ENCODE data around the gene GRN. TPM values are rescaled to one million over a fixed set of nuclear protein-coding genes. Genes with fewer than 3 reads are reported as not detected.

The GRN gene
- 100 to 1,000 TPM in 11 of 12 donors, not detected in 1; 147 to 278 (median 178) TPM for polyA plus RNA-seq (ENCODE audit: insufficient read length in 12 of 12)
- long read RNA-seq, donor 1, transcript GRN-201 (13 exons, 2,342 nt): major isoform, 133 of 478 reads
- long read RNA-seq, donor 1, partial matches to known transcripts: 327 of 478 reads
- long read RNA-seq, donor 1, other reads (novel, unspliced or antisense): 15 of 478 reads
- long read RNA-seq, donor 2, transcript GRN-201 (13 exons, 2,342 nt): major isoform, 73 of 147 reads
- long read RNA-seq, donor 2, partial matches to known transcripts: 67 of 147 reads
- long read RNA-seq, donor 2, other reads (novel, unspliced or antisense): 7 of 147 reads
- long read RNA-seq, donor 3, transcript GRN-201 (13 exons, 2,342 nt): major isoform, 29 of 50 reads
- long read RNA-seq, donor 3, partial matches to known transcripts: 20 of 50 reads
- long read RNA-seq, donor 3, other reads (novel, unspliced or antisense): 0 of 50 reads
- long read RNA-seq, donor 4, transcript GRN-201 (13 exons, 2,342 nt): major isoform, 14 of 39 reads
- long read RNA-seq, donor 4, partial matches to known transcripts: 23 of 39 reads
- long read RNA-seq, donor 4, other reads (novel, unspliced or antisense): 0 of 39 reads
- long read RNA-seq, donor 5, transcript GRN-201 (13 exons, 2,342 nt): major isoform, 49 of 82 reads
- long read RNA-seq, donor 5, partial matches to known transcripts: 33 of 82 reads
- long read RNA-seq, donor 5, other reads (novel, unspliced or antisense): 0 of 82 reads
- long read RNA-seq, donor 6, transcript GRN-201 (13 exons, 2,342 nt): major isoform, 25 of 62 reads
- long read RNA-seq, donor 6, partial matches to known transcripts: 35 of 62 reads
- long read RNA-seq, donor 6, other reads (novel, unspliced or antisense): 0 of 62 reads
- long read RNA-seq, donor 7, transcript GRN-201 (13 exons, 2,342 nt): major isoform, 36 of 73 reads
- long read RNA-seq, donor 7, partial matches to known transcripts: 36 of 73 reads
- long read RNA-seq, donor 7, other reads (novel, unspliced or antisense): 0 of 73 reads
- long read RNA-seq, donor 8, transcript GRN-201 (13 exons, 2,342 nt): major isoform, 58 of 83 reads
- long read RNA-seq, donor 8, partial matches to known transcripts: 23 of 83 reads
- long read RNA-seq, donor 8, other reads (novel, unspliced or antisense): 0 of 83 reads
- long read RNA-seq, donor 9, transcript GRN-201 (13 exons, 2,342 nt): major isoform, 25 of 36 reads
- long read RNA-seq, donor 9, partial matches to known transcripts: 11 of 36 reads
- long read RNA-seq, donor 9, other reads (novel, unspliced or antisense): 0 of 36 reads
- long read RNA-seq, donor 10, transcript GRN-201 (13 exons, 2,342 nt): major isoform, 48 of 91 reads
- long read RNA-seq, donor 10, partial matches to known transcripts: 35 of 91 reads
- long read RNA-seq, donor 10, other reads (novel, unspliced or antisense): 6 of 91 reads
- long read RNA-seq, donor 11, transcript GRN-201 (13 exons, 2,342 nt): major isoform, 53 of 99 reads
- long read RNA-seq, donor 11, partial matches to known transcripts: 44 of 99 reads
- long read RNA-seq, donor 11, other reads (novel, unspliced or antisense): 0 of 99 reads

DNA sequence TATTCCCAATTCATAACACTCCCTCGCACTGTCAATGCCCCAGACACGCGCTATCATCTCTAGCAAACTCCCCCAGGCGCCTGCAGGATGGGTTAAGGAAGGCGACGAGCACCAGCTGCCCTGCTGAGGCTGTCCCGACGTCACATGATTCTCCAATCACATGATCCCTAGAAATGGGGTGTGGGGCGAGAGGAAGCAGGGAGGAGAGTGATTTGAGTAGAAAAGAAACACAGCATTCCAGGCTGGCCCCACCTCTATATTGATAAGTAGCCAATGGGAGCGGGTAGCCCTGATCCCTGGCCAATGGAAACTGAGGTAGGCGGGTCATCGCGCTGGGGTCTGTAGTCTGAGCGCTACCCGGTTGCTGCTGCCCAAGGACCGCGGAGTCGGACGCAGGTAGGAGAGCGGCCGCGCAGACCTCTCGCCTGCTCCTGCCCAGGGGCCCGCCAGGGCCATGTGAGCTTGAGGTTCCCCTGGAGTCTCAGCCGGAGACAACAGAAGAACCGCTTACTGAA, at the start of gene GRN:
TSS of gene GRN (plus strand) at position 364 of the 515 bp plus-strand sequence. CDS start 3,863 bp downstream, outside the sequence.
- DNase-seq: peak; percentile 98

DNA sequence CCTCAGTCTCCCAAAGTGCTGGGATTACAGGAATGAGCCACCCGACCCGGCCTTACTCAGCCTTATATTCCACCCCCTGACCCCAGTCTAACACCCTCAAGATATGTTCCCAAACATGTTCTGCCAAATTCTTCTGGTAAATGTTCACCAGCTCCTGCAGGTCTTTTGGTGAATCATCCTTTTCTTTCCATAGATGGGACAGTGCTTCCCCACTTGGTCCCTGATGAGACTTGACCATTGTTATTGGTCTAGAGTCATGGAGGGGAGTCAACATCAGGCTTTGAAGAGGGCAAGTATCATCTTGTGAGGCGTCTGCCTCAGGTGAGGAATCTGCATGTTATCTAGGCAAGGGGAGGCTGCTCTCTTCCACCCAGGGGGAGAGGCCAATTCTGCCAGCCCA, 47.1 kb upstream of the GRN start:
- DNase-seq: no peak

DNA sequence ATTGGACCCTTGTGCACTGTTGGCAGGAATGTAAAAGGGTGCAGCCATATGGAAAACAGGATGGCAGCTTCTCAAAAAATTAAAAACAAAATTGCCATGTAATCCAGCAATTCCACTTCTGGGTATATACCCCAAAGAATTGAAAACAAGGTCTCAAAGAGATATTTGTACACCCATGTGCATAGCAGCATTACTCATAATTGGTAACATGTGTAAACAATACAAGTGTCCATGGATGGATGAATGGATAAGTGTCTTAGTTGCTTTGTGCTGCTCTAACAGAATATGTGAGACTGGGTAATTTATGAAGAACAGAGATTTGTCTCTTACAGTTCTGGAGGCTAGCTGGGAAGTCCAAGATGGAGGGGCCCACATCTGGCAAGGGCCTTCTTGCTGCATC, 40.5 kb upstream of the GRN start:
- DNase-seq: no peak

DNA sequence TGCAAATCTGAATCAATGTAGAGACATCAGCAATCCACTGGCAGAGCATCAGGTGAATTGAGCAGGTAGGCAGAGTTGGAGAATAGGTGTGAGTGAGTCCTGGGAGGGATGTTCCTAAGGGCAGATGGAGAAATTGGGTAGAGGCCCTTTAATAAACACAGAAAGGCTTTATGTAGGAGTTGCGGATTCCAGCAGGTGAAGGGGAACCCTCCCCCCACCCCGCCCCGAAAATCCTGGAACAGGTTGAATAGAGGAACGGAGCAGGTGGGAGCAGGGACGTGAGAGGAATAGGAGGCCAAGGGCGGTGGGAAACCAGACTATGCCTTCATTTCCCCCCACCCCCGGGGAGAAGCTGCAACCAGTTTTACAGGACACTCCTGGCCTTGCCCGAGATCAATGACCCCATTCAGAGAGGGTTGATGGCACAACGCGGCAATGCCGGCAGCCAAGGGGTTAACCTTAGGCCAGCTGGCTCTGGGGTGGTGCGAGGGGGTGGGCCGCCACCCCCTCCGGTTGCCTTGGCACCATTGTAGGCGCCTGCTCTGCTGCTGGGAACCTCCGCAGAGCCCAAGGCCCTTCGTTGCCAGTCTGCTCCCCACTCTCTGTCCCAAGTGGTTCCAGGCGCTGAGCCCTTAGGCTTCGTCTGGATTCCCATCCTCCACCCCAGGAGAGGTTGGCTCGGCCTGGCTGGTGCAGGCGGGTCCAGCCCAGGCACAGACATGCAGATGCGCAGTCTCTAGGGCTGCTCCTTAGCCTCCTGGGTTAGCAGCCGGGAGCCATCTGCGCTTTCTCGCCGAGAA, 37.5 kb upstream of the GRN start:
- DNase-seq: no peak

DNA sequence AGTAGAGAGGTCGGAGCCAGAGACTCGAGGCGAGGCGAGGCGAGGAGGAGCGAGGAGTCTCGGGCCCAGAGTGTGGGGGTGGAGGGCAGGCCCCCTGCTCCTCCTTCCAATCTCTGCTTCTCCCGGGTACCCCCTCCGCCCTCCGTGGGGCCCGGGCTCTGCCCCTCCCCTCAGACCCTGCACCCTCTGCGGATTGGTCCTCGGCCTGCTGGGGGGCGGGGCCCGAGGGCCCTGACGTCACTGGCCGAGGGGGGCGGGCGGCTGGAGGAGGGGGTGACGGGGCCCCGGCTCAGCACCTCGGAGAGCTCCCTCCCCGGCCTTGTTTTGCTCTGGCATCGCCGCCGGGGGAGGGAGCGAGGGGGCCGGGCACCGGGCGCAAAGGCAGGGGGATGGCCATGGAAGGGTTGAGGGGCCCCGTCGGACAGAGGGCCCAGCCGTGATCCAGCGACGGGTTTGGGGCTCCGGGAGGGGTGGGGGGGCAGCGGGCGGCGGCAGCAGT, 36.7 kb upstream of the GRN start, which contains the start of gene RUNDC3A:
TSS of gene RUNDC3A (plus strand) at position 282 of the 499 bp plus-strand sequence. CDS start 232 bp downstream, outside the sequence.
- DNase-seq: peak; percentile 92

DNA sequence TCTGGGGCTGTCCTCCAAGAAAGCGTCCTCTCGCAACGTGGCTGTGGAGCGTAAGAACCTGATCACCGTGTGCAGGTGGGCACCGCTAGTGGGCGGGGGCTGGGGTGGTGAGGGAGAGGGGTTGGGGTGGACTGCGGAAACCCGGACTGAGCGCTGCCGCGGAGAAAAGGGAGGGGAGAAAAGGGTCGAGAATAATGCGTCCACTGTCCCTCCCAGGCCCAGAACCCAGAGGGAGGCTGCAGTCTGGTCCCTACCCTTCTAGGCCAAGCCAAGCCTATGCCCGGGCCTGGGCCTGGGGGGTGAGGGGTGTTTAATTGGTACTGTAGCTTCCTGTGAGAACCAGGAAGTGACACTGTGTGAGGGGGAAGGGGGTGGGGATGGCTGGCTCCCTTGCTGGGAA, 36.2 kb upstream of the GRN start:
- DNase-seq: no peak

DNA sequence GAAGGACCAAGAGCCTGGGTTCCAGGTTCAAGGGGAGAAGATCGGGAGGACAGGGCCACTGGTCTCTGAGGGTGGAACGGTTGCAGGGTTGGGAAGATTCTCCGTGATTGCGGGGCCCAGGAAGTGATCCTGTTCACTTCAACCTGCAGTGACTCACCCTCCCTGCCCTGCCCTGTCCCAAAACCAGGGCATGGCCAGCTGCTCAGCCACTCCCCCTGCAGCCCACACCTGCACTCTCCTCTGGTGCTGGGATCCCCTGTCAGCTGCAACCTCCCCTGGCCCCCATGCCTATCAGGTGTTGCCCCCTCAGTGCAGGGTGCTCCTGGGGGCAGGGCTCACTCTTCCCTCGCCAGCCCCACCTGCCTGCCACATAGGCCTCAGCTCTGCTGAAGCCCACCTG, 35.6 kb upstream of the GRN start:
- DNase-seq: no peak

DNA sequence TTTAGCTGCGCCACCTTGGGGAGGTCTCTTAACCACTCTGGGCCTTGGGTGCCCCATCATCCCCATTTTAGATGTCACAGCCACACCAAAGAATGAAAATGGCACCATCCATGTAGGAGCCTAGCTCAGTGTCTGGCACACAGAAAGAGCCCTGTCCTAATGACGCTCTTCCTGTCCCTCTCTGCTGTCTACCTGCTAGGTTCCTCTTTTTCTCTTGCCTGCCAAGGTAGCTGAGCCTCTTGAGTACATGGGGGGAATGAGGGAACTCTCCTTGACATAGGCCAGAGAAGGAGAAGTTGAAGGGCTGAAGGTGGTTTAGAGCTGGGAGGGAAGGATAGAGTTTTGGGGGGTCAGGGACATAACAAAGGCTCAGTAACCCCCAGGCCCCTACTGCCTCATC, 34.9 kb upstream of the GRN start:
- no peak for DNase-seq

DNA sequence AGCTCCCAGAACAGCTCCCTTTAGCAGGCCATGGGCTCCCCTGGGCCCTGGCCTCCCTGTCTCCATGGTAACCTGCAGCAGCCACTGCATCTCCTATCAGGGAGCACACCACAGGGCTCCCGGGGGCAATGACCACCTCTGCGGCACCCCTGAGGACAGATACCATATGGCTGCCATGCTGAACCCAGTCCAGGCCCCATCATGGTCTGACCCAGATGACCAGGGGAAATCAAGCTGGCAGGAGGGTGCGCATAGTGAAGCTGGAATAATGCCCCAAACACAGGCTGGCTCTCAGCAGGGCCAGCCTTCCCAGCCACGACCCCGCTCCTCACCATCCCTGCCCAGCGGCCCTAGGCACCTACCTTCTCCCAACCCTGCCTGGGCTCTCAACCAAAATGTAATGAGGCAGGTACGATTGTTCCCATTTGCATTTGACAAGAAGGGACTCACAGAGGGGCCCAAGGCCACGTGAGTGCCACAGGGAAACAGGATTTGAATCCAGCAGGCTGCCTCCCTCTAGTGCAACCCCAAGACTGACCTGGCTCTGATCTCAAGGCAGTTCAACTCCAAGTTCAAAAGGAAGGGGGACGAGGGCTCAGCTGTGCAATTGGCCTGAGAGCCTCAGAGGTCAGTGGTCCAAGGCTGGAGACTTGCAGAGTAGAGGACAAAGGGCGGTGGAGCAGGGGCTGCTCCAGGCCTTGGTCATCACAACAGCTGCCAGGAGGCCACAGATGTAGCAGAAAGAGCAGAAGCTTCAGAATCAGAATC, 34.3 kb upstream of the GRN start:
- no peak for DNase-seq

DNA sequence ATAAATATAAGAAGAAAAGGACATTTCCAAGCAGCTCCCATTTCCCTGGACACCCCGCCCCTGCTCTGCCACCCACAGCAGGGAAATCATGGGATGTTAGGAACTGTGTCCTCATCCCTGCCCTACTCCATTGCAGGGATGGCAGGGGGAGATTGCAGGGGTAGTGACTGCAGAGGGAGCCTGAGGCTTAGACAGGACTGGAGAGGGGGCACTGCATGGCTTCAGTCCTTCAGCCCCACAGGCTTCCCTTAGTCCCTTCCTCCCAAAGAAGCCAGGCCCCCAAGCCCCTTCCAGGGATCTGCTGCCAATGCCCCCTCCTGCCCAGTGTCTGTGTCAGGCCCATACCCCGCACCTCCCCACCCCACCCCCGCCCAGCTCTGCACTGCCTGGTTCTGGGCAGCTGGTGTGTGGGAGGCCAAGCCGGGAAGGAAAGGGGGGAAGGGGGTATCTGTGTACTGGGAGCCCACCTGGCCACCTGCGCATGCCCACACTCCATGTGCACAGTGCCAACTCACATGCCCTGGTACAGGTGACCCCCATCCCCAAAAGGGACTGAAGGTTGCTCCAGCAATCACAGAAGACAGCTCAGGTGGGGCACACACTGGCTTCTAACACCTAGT, 33.4 kb upstream of the GRN start:
- no peak for DNase-seq

DNA sequence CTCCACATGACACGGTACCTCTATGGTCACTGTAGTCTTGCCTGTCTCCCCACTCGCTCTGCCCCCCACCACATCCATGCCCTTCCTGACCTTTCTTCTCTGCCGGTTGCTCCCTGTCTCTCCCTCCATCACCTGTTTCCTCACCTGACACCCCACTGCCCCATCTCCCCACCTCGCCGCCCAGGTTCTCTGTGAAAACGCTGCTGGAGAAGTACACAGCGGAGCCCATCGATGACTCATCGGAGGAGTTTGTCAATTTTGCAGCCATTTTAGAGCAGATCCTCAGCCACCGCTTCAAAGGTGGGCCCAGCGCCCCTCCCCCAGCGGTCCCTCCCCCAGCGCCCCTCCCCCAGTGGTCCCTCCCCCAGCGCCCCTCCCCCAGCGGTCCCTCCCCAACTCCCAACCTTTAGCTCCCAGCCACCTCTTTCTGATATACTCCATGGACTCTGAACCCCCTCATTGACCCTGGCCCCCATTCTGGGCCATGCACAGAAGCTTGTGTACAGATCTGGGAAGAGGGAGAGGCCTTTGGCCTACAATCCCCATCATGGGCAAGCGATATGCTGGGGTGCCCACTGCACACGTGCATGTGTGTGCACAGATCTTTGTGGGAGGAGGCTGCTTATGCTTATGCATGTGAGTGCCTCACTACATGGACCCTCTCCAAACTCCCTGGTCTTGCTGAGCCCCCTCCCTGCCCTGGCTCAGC, 32.6 kb upstream of the GRN start:
- no peak for DNase-seq

DNA sequence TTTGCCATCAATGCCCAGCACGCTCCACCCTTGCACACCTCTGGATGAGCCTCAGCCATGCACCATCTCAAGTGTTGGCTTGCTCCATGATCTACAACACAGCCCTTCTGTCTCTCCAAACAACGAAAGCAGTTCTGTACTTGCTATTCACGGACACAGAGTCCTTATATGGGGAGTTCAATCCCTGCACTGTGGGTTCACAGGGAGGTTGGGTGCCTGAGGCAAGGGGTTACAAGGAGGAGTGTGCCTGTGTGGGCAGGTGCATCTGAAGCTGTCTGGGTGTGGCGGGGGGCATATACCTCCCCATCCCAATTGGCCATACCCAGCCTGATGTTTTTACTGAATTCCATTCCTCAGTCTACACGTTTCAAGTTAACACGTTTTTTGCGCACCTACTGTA, 31.1 kb upstream of the GRN start:
- no peak for DNase-seq

DNA sequence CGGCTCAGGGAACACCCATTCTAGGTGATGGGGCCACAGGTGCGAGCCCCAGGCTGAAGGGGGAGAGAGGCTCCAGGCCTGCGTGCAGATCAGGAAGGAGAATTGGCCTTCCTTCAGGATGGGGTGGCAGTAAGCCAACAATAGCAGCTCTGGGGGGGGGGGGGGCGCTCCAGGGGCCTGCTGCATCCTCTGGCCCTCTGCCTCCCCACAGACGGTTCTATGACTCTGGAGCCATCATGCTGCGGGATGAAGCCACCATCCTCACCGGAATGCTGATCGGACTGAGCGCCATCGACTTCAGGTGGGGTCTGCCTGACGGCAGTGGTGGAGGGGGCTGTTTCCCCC, 30.6 kb upstream of the GRN start:
- no peak for DNase-seq

DNA sequence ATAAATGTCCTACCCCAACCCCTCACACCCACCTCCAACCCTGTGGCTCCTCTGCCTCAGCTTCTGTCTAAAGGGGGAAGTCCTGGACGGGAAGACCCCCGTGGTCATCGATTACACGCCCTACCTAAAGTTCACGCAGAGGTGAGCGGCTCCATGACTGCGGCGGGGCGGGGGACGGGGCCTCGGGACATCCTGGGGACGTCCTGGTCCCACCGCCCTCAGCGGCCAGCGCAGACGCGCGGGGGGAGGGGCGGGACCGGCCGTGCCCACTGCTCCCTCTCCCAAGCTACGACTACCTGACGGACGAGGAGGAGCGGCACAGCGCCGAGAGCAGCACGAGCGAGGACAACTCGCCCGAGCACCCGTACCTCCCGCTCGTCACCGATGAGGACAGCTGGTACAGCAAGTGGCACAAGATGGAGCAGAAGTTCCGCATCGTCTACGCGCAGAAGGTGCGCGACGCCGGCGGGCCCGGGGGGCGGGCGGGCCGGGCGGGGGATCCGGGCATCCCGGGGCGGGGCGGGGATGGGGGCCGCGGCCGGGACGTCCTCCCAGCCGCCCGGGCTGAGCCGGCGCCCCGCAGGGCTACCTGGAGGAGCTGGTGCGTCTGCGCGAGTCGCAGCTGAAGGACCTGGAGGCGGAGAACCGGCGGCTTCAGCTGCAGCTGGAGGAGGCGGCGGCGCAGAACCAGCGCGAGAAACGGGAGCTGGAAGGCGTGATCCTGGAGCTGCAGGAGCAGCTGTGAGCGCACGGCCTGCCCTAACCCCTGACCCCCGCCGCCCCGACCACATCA, 30.0 kb upstream of the GRN start:
- DNase-seq: no peak

DNA sequence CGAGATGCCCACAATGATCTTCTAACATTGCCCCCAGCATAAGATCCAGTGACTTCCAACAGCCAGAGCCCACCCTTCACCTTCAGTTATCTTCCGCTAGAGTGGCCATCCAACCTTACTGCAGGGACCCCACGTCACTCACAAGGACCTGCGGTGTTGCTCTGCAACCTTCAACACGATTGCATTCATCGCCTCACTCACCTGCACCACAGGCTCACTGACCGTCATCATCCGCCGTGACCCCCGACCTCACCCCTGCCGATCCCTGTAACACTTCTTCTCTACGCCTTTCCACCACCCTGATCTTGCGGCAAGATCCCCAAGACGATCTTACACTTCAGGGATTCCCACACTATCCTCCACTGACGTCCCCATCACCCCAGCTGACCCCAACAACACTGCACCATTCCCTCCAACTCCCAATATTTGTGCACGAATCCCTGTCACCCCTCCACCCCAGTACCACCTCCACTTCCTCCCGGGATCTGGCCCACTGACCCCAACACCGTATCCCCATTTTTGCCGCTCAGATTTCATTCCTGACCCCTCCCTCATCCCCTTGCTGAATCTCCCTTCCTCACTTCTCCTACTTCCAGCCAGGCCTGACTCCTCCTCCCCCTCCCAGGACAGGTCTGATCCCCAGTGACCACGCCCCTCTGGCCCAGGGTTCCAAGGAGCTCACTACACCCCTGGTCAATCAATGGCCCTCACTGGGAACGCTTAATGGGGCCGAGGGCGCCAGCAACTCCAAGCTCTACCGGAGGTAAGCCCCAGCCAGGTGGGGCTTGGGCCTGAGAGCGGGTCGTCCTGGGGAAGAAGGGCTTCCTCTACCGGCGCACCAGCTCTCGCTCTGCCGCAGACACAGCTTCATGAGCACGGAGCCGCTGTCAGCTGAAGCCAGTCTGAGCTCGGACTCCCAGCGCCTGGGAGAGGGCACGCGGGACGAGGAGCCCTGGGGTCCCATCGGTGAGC, 29.1 kb upstream of the GRN start:
- no peak for DNase-seq

DNA sequence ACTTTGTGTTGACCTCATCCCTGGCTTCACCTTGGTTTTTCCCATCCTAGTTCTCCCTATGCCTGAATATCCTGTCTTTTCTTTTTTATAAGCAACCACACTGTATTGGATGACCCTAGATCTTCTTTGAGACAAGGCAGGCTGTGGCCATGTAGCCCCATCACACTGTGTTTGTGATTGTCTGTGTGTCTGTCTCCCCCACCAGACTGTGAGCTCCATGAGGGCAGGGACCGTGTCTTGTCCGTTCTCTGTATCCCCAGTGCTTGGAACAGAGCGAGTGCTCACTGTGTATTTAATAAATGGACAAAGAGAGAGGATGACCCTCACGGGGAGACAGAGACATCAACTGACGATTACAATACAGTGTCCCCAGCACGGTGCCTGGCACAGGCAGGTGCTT, 27.6 kb upstream of the GRN start:
- no peak for DNase-seq

All from muscle of arm (tissue), 14 donors.